Panc1 (cell line): ENCODE data around the gene DNM3. TPM values are rescaled to one million over a fixed set of nuclear protein-coding genes. Genes with fewer than 3 reads are reported as not detected.

Experiments
- ATAC-seq: fragments of 200-7000 bp; cut with Tn5 transposase; 2 replicates; pipeline ENCODE4 v1.9.1; 2020; ENCODE audit warnings: mild to moderate bottlenecking, moderate library complexity
- BruUV-seq: library from RNA; stranded (reverse); fragments of 400-500 nt; replicated peaks from 2 replicates; lab custom pipeline; 2021; lab: Mats Ljungman, UMichigan
- CTCF ChIA-PET: fragments of 300-600 bp; sonication (Branson Sonifier 250); formaldehyde crosslinking; loops from one replicate; lab custom pipeline; 2022; ENCODE audit warnings: antibody characterized with exemption; lab: Charles Lee
- POLR2A ChIA-PET: fragments of 300-600 bp; sonication (Branson Sonifier 250); formaldehyde crosslinking; loops from one replicate; lab custom pipeline; 2022; ENCODE audit warnings: antibody characterized with exemption; lab: Charles Lee
- DNase-seq: peaks from one replicate; pipeline ENCODE4 v3.0.0-alpha.2; 2010; ENCODE audit warnings: low read depth, low spot score
- H3K27ac ChIP-seq: 2 replicates; pipeline ENCODE4 v1.5.1; 2011; ENCODE audit warnings: mild to moderate bottlenecking, low read length, inconsistent platforms
- H3K27me3 ChIP-seq: fragments of 200-500 bp; sonication (Bioruptor generic); 2 replicates; pipeline ENCODE4 v1.6.0; 2014; ENCODE audit warnings: low read length, inconsistent platforms; ENCODE audit not compliant: control insufficient read depth, insufficient read depth
- H3K36me3 ChIP-seq: fragments of 200-500 bp; sonication (Bioruptor generic); 2 replicates; pipeline ENCODE4 v1.5.1; 2014; ENCODE audit warnings: inconsistent platforms, mild to moderate bottlenecking, low read length, moderate library complexity; ENCODE audit not compliant: control insufficient read depth, insufficient read depth
- H3K4me1 ChIP-seq: 2 replicates; pipeline ENCODE4 v1.5.1; 2011; ENCODE audit warnings: inconsistent platforms, mild to moderate bottlenecking, low read length, moderate library complexity; ENCODE audit not compliant: control insufficient read depth, insufficient read depth
- H3K4me3 ChIP-seq, 2 experiments: 2 replicates each; pipeline ENCODE4 v1.5.1; 2011 to 2012; ENCODE audit warnings: low read depth in 2 of 2, low read length in 2 of 2, mild to moderate bottlenecking in 2 of 2, inconsistent platforms in 1 of 2, moderate library complexity in 1 of 2
- H3K9me3 ChIP-seq: fragments of 200-500 bp; sonication (Bioruptor generic); 2 replicates; pipeline ENCODE4 v1.5.1; 2014; ENCODE audit warnings: low read depth, mild to moderate bottlenecking, inconsistent platforms, low read length, moderate library complexity; ENCODE audit not compliant: control insufficient read depth, insufficient read depth
- CTCF ChIP-seq: fragments of 450-650 bp; IDR thresholded peaks from 2 replicates; pipeline ENCODE4 v1.5.1; 2017; ENCODE audit warnings: mild to moderate bottlenecking
- POLR2AphosphoS5 ChIP-seq: IDR thresholded peaks from 2 replicates; pipeline ENCODE4 v1.6.1; 2012; ENCODE audit warnings: mild to moderate bottlenecking, low read depth, low read length, moderate library complexity
- REST ChIP-seq, 2 experiments: IDR thresholded peaks; 2 replicates each; pipeline ENCODE4 v1.6.1; 2011 to 2012; ENCODE audit warnings: low read depth in 2 of 2, control low read depth in 1 of 2, low read length in 1 of 2, mild to moderate bottlenecking in 1 of 2, moderate library complexity in 1 of 2; ENCODE audit not compliant: insufficient read depth in 1 of 2
- SIN3A ChIP-seq: IDR thresholded peaks from 2 replicates; pipeline ENCODE4 v1.6.1; 2012; ENCODE audit warnings: low read depth, mild to moderate bottlenecking, low read length, moderate library complexity, borderline replicate concordance; ENCODE audit not compliant: insufficient read depth
- TCF7L2 ChIP-seq: IDR thresholded peaks from 2 replicates; pipeline ENCODE4 v1.6.1; 2011; ENCODE audit warnings: mild to moderate bottlenecking, low read depth, low read length, inconsistent platforms
- in situ Hi-C: cut with HindIII; loops from 2 replicates; pipeline ENCODE4 v1.10.0; 2016; ENCODE audit warnings: low sequenced_read_pairs, low pct_unique_long_range_greater_than_20kb
- intact Hi-C: fragments of 100-400 bp; cut with micrococcal nuclease; formaldehyde crosslinking; loops from one replicate; pipeline ENCODE4 v1.10.0; 2022; ENCODE audit not compliant: unreplicated experiment
- total RNA-seq: library from RNA; stranded (reverse); gene quantifications from one replicate; pipeline ENCODE4 v1.2.1, GENCODE V29; 2021; ENCODE audit not compliant: unreplicated experiment

Gene DNM3
- total RNA-seq, 1 experiment from 2014 or later, result 0.46 TPM

GRCh38 chr1:172145231-172145651 is 303.9 kb downstream of the DNM3 start:
- ATAC-seq (no peak), DNase-seq (no peak)
- Histone ChIP-seq H3K27ac (peak overlapping the region; percentile 78), H3K4me1 (peaks cover 13% of the 10 kb centered on the region), H3K36me3 (no peaks in the 10 kb centered on the region), H3K4me3 (no peak overlapping the region; a peak in 1 of 4 replicates), H3K27me3 (no peaks in the 10 kb centered on the region), H3K9me3 (no peaks in the 10 kb centered on the region)
- no TSS peak for BruUV-seq
- intact Hi-C loops (no loop called here), in situ Hi-C loops (no loop called here)
- TF ChIP-seq POLR2AphosphoS5 (no peak), TCF7L2 (no peak), REST (IDR thresholded peaks at IDR 0.05; ENCODE audit: insufficient read depth in 1 of 2, low read depth in 2 of 2, low read length in 1 of 2) (no peak), SIN3A (no peak), CTCF (no peak)
- POLR2A ChIA-PET, result no interaction called here
- CTCF ChIA-PET, result no interaction called here

GRCh38 chr1:172145656-172146055 is 304.4 kb downstream of the DNM3 start:
- no peak for DNase-seq
- Histone ChIP-seq H3K36me3 (no peaks in the 10 kb centered on the region), H3K27ac (peak overlapping the region; percentile 78; the same call in 1 of the 2 replicates), H3K4me3 (no peak overlapping the region; a peak in 1 of 4 replicates), H3K4me1 (peaks cover 13% of the 10 kb centered on the region), H3K27me3 (no peaks in the 10 kb centered on the region), H3K9me3 (no peaks in the 10 kb centered on the region)
- no peak for ATAC-seq
- TF ChIP-seq REST (IDR thresholded peaks at IDR 0.05; ENCODE audit: insufficient read depth in 1 of 2, low read depth in 2 of 2, low read length in 1 of 2), result no peak
- no peak for TF ChIP-seq TCF7L2
- no peak for TF ChIP-seq POLR2AphosphoS5
- TF ChIP-seq SIN3A, result no peak
- TF ChIP-seq CTCF, result no peak
- in situ Hi-C loops, result no loop called here
- BruUV-seq, result no TSS peak
- POLR2A ChIA-PET, result no interaction called here
- intact Hi-C loops, result no loop called here
- CTCF ChIA-PET, result no interaction called here
